Activated naive CD4-positive, alpha-beta T cell (primary cell): Measurements from ENCODE around the gene AFF3.

ENCODE experiments used
- DNase-seq, 4 experiments: peaks; one replicate each; lab custom pipeline; 2025; lab: John Stamatoyannopoulos, UW

Gene AFF3

GRCh38 chr2:99605036-99605435 is 537.4 kb downstream of the AFF3 start:
- DNase-seq, result no peak

- DNase-seq, result no peak
These were observed 539.9 kb downstream of the AFF3 start for GRCh38 chr2:99602476-99602875.

GRCh38 chr2:99600981-99601651 is 541.3 kb downstream of the AFF3 start:
- no peak for DNase-seq

GRCh38 chr2:99598441-99598840 is 543.9 kb downstream of the AFF3 start:
- DNase-seq, result no peak

- no peak for DNase-seq
These were observed 544.8 kb downstream of the AFF3 start for GRCh38 chr2:99597616-99598015.

- DNase-seq, result no peak
These were observed 547.0 kb downstream of the AFF3 start for GRCh38 chr2:99595373-99595772.

GRCh38 chr2:99593692-99594427 is 548.5 kb downstream of the AFF3 start:
- DNase-seq, result no peak

- no peak for DNase-seq
These were observed 565.6 kb downstream of the AFF3 start for GRCh38 chr2:99576775-99577174.

- no peak for DNase-seq
These were observed 568.6 kb downstream of the AFF3 start for GRCh38 chr2:99573634-99574251.

- DNase-seq, result no peak
These were observed 569.8 kb downstream of the AFF3 start for GRCh38 chr2:99572373-99573164.

- no peak for DNase-seq
These were observed 570.4 kb downstream of the AFF3 start for GRCh38 chr2:99571954-99572353.

GRCh38 chr2:99571533-99571932 is 570.9 kb downstream of the AFF3 start:
- DNase-seq, result no peak

GRCh38 chr2:99571021-99571420 is 571.4 kb downstream of the AFF3 start:
- DNase-seq, result no peak

GRCh38 chr2:99569386-99569785 is 573.0 kb downstream of the AFF3 start:
- no peak for DNase-seq

GRCh38 chr2:99565227-99565626 is 577.2 kb downstream of the AFF3 start:
- no peak for DNase-seq

- no peak for DNase-seq
These were observed 579.9 kb downstream of the AFF3 start for GRCh38 chr2:99562516-99562915.

GRCh38 chr2:99561804-99562203 is 580.6 kb downstream of the AFF3 start:
- no peak for DNase-seq

GRCh38 chr2:99559075-99559662 is 583.2 kb downstream of the AFF3 start:
- peak; percentile 75 to 93 (median 90) for DNase-seq

- no peak for DNase-seq
These were observed 587.0 kb downstream of the AFF3 start for GRCh38 chr2:99555404-99555803.

GRCh38 chr2:99554871-99555270 is 587.5 kb downstream of the AFF3 start:
- no peak for DNase-seq

- DNase-seq, result no peak
These were observed 588.2 kb downstream of the AFF3 start for GRCh38 chr2:99554238-99554637.

- no peak for DNase-seq
These were observed 589.9 kb downstream of the AFF3 start for GRCh38 chr2:99552529-99552928.
